ENCODE results near the gene ASTN2. TPM values are rescaled to one million over a fixed set of nuclear protein-coding genes. Genes with fewer than 3 reads are reported as not detected.

The ASTN2 gene
- total and polyA plus RNA-seq, 9 of the 15 experiments (the other 6 are each of a cell fraction or from before 2014, with no cell fraction given), result 0.56 to 3.5 (median 1.9) TPM

GRCh38 chr9:117116084-117116483, 298.8 kb downstream of the ASTN2 start:
- in situ Hi-C loops (cut with MboI), result no loop called here

GRCh38 chr9:117114768-117115167, 300.1 kb downstream of the ASTN2 start:
- Histone ChIP-seq H3K27me3 (ENCODE audit: control insufficient read depth in 2 of 2, insufficient read depth in 2 of 2, low read length in 2 of 2) (no peaks in the 10 kb centered on the region), H2AFZ (ENCODE audit: low read depth, low read length) (no peak overlapping the region), H3K4me2 (ENCODE audit: insufficient read depth, low read length) (no peak overlapping the region), H3K4me1 (replicated peaks in 1 of 2; ENCODE audit: control insufficient read depth in 2 of 2, insufficient read depth in 2 of 2, low read length in 2 of 2) (no peaks in the 10 kb centered on the region), H3K79me2 (ENCODE audit: control insufficient read depth, insufficient read depth, low read length) (no peaks in the 10 kb centered on the region), H3K27ac (ENCODE audit: extremely low read depth, low read depth, low read length) (no peak overlapping the region), H3K9me3 (replicated peaks; ENCODE audit: control insufficient read depth, insufficient read depth, low read depth, low read length) (no peaks in the 10 kb centered on the region), H3K36me3 (ENCODE audit: control insufficient read depth, insufficient read depth, low read length) (no peaks in the 10 kb centered on the region), H3K4me3 (no peak overlapping the region), H4K20me1 (replicated peaks; ENCODE audit: control insufficient read depth, insufficient read depth, low read length) (no peaks in the 10 kb centered on the region), H3K9me1 (ENCODE audit: control insufficient read depth, insufficient read depth, low read length) (no peaks in the 10 kb centered on the region), H3K9ac (ENCODE audit: insufficient read depth in 1 of 2, low read depth in 2 of 2, low read length in 2 of 2) (no peak overlapping the region)
- BruUV-seq (replicated peaks), result no TSS peak
- ATAC-seq, result no peak
- WGBS (ENCODE audit: insufficient coverage, low coverage, missing lambda C conversion rate), result 0% methylated on average over 2 of the region's 2 CpGs
- intact Hi-C loops (cut with micrococcal nuclease) (no loop called here), in situ Hi-C loops (cut with MboI) (no loop called here)
- FAIRE-seq, result no peak
- ChIA-PET POLR2A (no interaction called here), CTCF (ENCODE audit: low intra/inter-chr PET ratio) (no interaction called here)
- no peak for DNase-seq (ENCODE audit: extremely low read depth in 1 of 4, low spot score in 3 of 4)
- no peak for TF ChIP-seq DIDO1 (tag; IDR thresholded peaks at IDR 0.05; ENCODE audit: low read depth)
- no peak for TF ChIP-seq COPS2 (conservative IDR thresholded peaks at IDR 0.05)
- no peak for TF ChIP-seq TAF9B (IDR thresholded peaks at IDR 0.05; ENCODE audit: partially characterized antibody)
- TF ChIP-seq STAG1 (CRISPR knock-in tag; IDR thresholded peaks at IDR 0.05; ENCODE audit: borderline replicate concordance), result no peak
- no peak for TF ChIP-seq ZNF512 (tag; IDR thresholded peaks at IDR 0.05)
- no peak for TF ChIP-seq ZNF785 (CRISPR knock-in tag; IDR thresholded peaks at IDR 0.05)
- no peak for TF ChIP-seq XRCC4 (IDR thresholded peaks at IDR 0.05; ENCODE audit: extremely low read depth, insufficient read depth, insufficient read length)

More at GRCh38 chr9:117116084-117116483, 298.8 kb downstream of the ASTN2 start:
- BruUV-seq (replicated peaks), result no TSS peak
- no peak overlapping the region for H3K4me3 ChIP-seq
- H2AFZ ChIP-seq (ENCODE audit: low read depth, low read length), result no peak overlapping the region
- H3K36me3 ChIP-seq (ENCODE audit: control insufficient read depth, insufficient read depth, low read length), result no peaks in the 10 kb centered on the region
- no peak overlapping the region for H3K9ac ChIP-seq (ENCODE audit: insufficient read depth in 1 of 2, low read depth in 2 of 2, low read length in 2 of 2)
- no peaks in the 10 kb centered on the region for H4K20me1 ChIP-seq (replicated peaks; ENCODE audit: control insufficient read depth, insufficient read depth, low read length)
- no peaks in the 10 kb centered on the region for H3K79me2 ChIP-seq (ENCODE audit: control insufficient read depth, insufficient read depth, low read length)
- H3K4me2 ChIP-seq (ENCODE audit: insufficient read depth, low read length), result no peak overlapping the region
- H3K27ac ChIP-seq (ENCODE audit: extremely low read depth, low read depth, low read length), result no peak overlapping the region
- no peak for TF ChIP-seq GABPA (tag; conservative IDR thresholded peaks at IDR 0.05; ENCODE audit: low read depth)
- no peak for TF ChIP-seq CBX3 (IDR thresholded peaks at IDR 0.05; ENCODE audit: borderline replicate concordance in 1 of 2, low read length in 2 of 2)
- no peak for TF ChIP-seq ZKSCAN1 (IDR thresholded peaks at IDR 0.05; ENCODE audit: low read depth, low read length)
- no peak for TF ChIP-seq HBP1 (CRISPR knock-in tag; IDR thresholded peaks at IDR 0.05)
- TF ChIP-seq KLF13 (tag; IDR thresholded peaks at IDR 0.05; ENCODE audit: borderline replicate concordance, low read depth), result no peak
- ChIA-PET POLR2A (no interaction called here), CTCF (ENCODE audit: low intra/inter-chr PET ratio) (no interaction called here)
- H3K4me1 ChIP-seq (replicated peaks in 1 of 2; ENCODE audit: control insufficient read depth in 2 of 2, insufficient read depth in 2 of 2, low read length in 2 of 2), result no peaks in the 10 kb centered on the region
- H3K9me1 ChIP-seq (ENCODE audit: control insufficient read depth, insufficient read depth, low read length), result no peaks in the 10 kb centered on the region
- FAIRE-seq (no peak), DNase-seq (ENCODE audit: extremely low read depth in 1 of 4, low spot score in 3 of 4) (no peak), ATAC-seq (no peak)
- H3K9me3 ChIP-seq (replicated peaks; ENCODE audit: control insufficient read depth, insufficient read depth, low read depth, low read length), result no peaks in the 10 kb centered on the region
- H3K27me3 ChIP-seq (ENCODE audit: control insufficient read depth in 2 of 2, insufficient read depth in 2 of 2, low read length in 2 of 2), result no peaks in the 10 kb centered on the region
- intact Hi-C loops (cut with micrococcal nuclease), result no loop called here

Measured in K562 (cell line).